Gastroesophageal sphincter (tissue), 4 donors: ENCODE data around the gene SAMD8. TPM values are rescaled to one million over a fixed set of nuclear protein-coding genes. Genes with fewer than 3 reads are reported as not detected.
"Not testable (repeated sequence)": the region's sequence is repeated elsewhere in the genome, so short reads cannot be mapped to it uniquely, and the experiment has no call there.

Experiments used
- ATAC-seq: fragments of 150-250 bp; one replicate; pipeline ENCODE4 v1.9.1; 2016; ENCODE audit warnings: mild to moderate bottlenecking, moderate library complexity
- H3K27ac ChIP-seq, 4 donors: fragments of 200-600 bp; sonication (generic) in 3 of 4; 1 replicate in 3 of 4; 2 replicates in 1 of 4; pipeline ENCODE4 v1.5.1; 2016 to 2019
- H3K27me3 ChIP-seq: fragments of 200-600 bp; sonication (generic); one replicate; pipeline ENCODE4 v1.5.1; 2019
- H3K36me3 ChIP-seq, 2 donors: fragments of 200-600 bp; sonication (generic); one replicate each; pipeline ENCODE4 v1.5.1; 2019; ENCODE audit warnings: control low read depth in 1 of 2
- H3K4me1 ChIP-seq, 3 donors: fragments of 200-600 bp; sonication (generic); 1 replicate in 2 of 3; 2 replicates in 1 of 3; pipeline ENCODE4 v1.5.1; 2016 to 2019; ENCODE audit warnings: control low read depth in 2 of 3
- H3K4me3 ChIP-seq, 2 donors: fragments of 200-600 bp; sonication (generic); one replicate each; pipeline ENCODE4 v1.5.1; 2019; ENCODE audit warnings: mild to moderate bottlenecking in 1 of 2, moderate library complexity in 1 of 2
- H3K9me3 ChIP-seq, 3 donors: fragments of 200-600 bp; sonication (generic); one replicate each; pipeline ENCODE4 v1.5.1; 2017 to 2019; ENCODE audit warnings: control low read depth in 2 of 3
- EP300 ChIP-seq: sonication (generic); formaldehyde crosslinking; IDR thresholded peaks from one replicate; pipeline ENCODE4 v1.6.1; 2017; ENCODE audit warnings: antibody characterized with exemption, mild to moderate bottlenecking
- POLR2A ChIP-seq, 2 donors: fragments of 450-650 bp; IDR thresholded peaks; one replicate each; pipeline ENCODE4 v1.6.1; 2017; ENCODE audit warnings: antibody characterized with exemption in 2 of 2, mild to moderate bottlenecking in 2 of 2, moderate library complexity in 1 of 2
- POLR2AphosphoS5 ChIP-seq: sonication (generic); formaldehyde crosslinking; IDR thresholded peaks from one replicate; pipeline ENCODE4 v1.6.1; 2017; ENCODE audit warnings: antibody characterized with exemption
- WGBS, 2 donors: methylation state at CpG; one replicate each; pipeline ENCODE4 v1.1.5; 2018; ENCODE audit warnings: low coverage in 1 of 2; 5-methylcytosine and 5-hydroxymethylcytosine counted together
- total RNA-seq, 4 donors: library from RNA; depleted of rRNA; stranded (reverse); fragments of >200 nt; gene quantifications; one replicate each; pipeline ENCODE4 v1.1.0, GENCODE V29; 2016
- TF ChIP-seq, protein P1 (sequence below), 4 experiments: fragments of 200-600 bp in 2 of 4; fragments of 450-650 bp in 2 of 4; sonication (generic) in 1 of 4; IDR thresholded peaks; one replicate each; pipeline ENCODE4 v1.5.1; 2017 to 2019; ENCODE audit warnings: antibody characterized with exemption in 4 of 4, mild to moderate bottlenecking in 2 of 4, moderate library complexity in 2 of 4

The SAMD8 gene
- total RNA-seq, 4 donors from 2014 or later = 23.2 to 33.8 (median 30.7) TPM

DNA sequence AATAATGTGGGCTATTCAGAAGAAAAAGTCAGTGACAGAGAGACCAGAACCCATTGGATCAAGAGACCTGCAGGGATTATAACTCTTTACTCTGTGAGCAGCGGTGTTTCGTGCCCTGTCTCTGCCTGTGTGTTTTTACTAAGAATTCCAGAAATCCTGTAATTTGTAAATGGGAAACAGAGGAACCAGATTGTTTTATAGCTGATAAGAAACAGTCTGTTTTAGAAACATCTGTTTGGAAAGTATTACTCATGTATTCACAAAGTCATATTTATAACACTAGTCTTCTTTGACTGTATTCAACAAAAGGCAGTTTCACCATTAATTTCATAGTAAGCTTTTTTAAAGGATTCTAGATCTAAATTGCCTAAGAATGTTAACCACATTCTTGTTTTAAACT is 69.1 kb downstream of the SAMD8 start:
- Histone ChIP-seq H3K27me3 (no peaks in the 10 kb centered on the region), H3K27ac (peak overlapping the region in 1 of 4 donors; percentile 13), H3K4me1 (peaks cover 0 to 19% (median 0%) of the 10 kb centered on the region in 3 donors), H3K4me3 (no peak overlapping the region), H3K9me3 (no peaks in the 10 kb centered on the region), H3K36me3 (peaks cover 0 to 47% of the 10 kb centered on the region in 2 donors)
- no peak for TF ChIP-seq POLR2AphosphoS5
- TF ChIP-seq, protein P1, sequence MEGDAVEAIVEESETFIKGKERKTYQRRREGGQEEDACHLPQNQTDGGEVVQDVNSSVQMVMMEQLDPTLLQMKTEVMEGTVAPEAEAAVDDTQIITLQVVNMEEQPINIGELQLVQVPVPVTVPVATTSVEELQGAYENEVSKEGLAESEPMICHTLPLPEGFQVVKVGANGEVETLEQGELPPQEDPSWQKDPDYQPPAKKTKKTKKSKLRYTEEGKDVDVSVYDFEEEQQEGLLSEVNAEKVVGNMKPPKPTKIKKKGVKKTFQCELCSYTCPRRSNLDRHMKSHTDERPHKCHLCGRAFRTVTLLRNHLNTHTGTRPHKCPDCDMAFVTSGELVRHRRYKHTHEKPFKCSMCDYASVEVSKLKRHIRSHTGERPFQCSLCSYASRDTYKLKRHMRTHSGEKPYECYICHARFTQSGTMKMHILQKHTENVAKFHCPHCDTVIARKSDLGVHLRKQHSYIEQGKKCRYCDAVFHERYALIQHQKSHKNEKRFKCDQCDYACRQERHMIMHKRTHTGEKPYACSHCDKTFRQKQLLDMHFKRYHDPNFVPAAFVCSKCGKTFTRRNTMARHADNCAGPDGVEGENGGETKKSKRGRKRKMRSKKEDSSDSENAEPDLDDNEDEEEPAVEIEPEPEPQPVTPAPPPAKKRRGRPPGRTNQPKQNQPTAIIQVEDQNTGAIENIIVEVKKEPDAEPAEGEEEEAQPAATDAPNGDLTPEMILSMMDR (IDR thresholded peaks at IDR 0.05) = no peak
- no peak for TF ChIP-seq EP300
- TF ChIP-seq POLR2A (IDR thresholded peaks at IDR 0.05) = no peak
- no peak for ATAC-seq
- WGBS, 2 donors = 25 to 71% methylated on average over 2 of the region's 2 CpGs

DNA sequence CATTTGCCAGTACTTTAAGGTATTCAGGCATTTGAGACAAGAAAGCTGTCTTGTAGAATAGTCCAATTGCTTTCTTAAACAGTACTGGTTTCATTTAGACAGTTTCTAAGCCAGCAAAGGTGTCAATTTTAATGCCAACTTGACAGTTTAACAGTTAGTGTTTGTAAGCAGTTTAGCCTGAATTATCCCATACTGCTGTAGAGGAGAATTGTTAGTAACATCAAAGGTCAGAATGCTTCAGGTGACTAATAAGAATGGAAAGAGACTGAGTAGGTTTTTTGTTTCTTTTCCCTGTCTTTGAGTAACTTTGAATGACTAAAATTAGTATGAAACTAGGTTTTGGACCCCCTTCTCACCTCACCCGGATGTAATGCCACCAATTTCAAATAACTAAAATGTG is 69.6 kb downstream of the SAMD8 start:
- H3K36me3 ChIP-seq = peaks cover 0 to 42% of the 10 kb centered on the region in 2 donors
- 50 to 60% methylated on average over 1 of the region's 1 CpG for WGBS, 2 donors
- no peaks in the 10 kb centered on the region for H3K27me3 ChIP-seq
- H3K4me1 ChIP-seq = peaks cover 0 to 19% (median 0%) of the 10 kb centered on the region in 3 donors
- TF ChIP-seq POLR2A (IDR thresholded peaks at IDR 0.05) (no peak), POLR2AphosphoS5 (no peak), EP300 (no peak)
- TF ChIP-seq, protein P1 (IDR thresholded peaks at IDR 0.05) = no peak
- no peak overlapping the region for H3K27ac ChIP-seq
- no peak for ATAC-seq
- H3K9me3 ChIP-seq = no peaks in the 10 kb centered on the region
- no peak overlapping the region for H3K4me3 ChIP-seq

DNA sequence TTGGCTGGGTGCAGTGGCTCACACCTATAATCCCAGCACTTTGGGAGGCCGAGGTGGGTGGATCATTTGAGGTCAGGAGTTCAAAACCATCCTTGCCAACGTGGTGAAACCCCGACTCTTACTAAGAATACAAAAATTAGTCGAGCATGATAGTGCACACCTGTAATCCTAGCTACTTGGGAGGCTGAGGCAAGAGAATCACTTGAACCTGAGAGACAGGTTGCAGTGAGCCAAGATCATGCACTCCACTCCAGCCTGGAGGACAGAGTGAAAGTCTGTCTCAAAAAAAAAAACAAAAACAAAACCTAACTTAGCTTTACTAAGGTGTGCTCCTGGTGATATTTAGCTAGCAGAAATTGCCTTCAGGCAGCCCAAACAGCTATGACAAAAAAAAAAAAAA is 74.9 kb downstream of the SAMD8 start:
- ATAC-seq = no peak
- Histone ChIP-seq H3K27ac (no peak overlapping the region), H3K27me3 (no peaks in the 10 kb centered on the region), H3K4me1 (peaks cover 0 to 26% (median 0%) of the 10 kb centered on the region in 3 donors), H3K36me3 (peaks cover 0 to 11% of the 10 kb centered on the region in 2 donors), H3K9me3 (no peaks in the 10 kb centered on the region), H3K4me3 (no peak overlapping the region)
- TF ChIP-seq EP300 (no peak), POLR2A (IDR thresholded peaks at IDR 0.05) (no peak), POLR2AphosphoS5 (no peak)
- TF ChIP-seq, protein P1 (IDR thresholded peaks at IDR 0.05) = no peak
- WGBS, 2 donors = 56% methylated on average over 3 of the region's 4 CpGs; no CpG with 5 or more reads in 1 of the 2 donors

DNA sequence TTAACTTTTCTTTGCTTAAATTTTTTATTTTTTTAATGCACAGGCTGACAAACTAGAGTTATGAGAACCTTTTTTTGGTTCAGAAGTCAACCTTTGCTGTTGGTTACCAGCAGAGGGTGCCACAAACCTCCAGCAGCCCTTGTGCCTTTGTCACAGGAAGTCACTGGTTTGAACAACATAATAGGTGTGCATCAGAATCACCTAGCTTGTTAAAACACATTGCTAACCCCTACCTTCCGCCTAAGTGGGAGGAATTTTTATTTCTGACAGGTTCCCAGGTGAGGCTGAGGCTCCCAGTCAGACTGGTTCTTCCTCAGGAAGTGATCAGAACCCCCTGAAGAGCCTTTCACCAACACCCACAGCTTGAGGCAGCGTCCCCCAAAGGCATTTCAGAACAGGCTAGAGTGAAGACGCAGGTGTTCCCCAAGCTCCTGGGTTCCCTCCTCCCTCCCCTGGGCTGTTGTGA is 76.5 kb downstream of the SAMD8 start:
- Histone ChIP-seq H3K9me3 (no peaks in the 10 kb centered on the region), H3K36me3 (peaks cover 0 to 3% of the 10 kb centered on the region in 2 donors), H3K4me3 (no peak overlapping the region), H3K27me3 (no peaks in the 10 kb centered on the region), H3K27ac (peak overlapping the region in 1 of 4 donors; percentile 6), H3K4me1 (peaks cover 0 to 40% (median 8%) of the 10 kb centered on the region in 3 donors)
- TF ChIP-seq POLR2AphosphoS5 (no peak), POLR2A (IDR thresholded peaks at IDR 0.05) (no peak)
- TF ChIP-seq, protein P1 (IDR thresholded peaks at IDR 0.05) = peak; percentile 49 to 79 (median 72)
- no peak for ATAC-seq
- WGBS, 2 donors = 89% methylated on average over 3 of the region's 3 CpGs; no CpG with 5 or more reads in 1 of the 2 donors

DNA sequence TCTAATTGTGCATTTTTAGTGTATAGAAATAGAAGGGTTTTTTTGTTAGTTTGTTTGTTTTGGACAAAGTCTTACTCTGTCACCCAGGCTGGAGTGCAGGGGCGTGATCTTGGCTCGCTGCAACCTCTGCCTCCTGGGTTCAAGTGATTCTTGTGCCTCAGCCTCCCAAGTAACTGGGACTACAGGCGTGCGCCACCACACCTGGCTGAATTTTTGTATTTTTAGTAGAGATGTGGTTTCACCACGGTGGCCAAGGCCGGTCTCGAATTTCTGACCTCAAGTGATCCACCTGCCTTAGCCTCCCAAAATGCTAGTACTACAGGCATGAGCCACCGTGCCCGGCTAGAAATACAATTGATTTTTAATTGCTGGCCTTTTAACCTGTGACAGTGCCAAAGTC is 77.1 kb downstream of the SAMD8 start:
- peak overlapping the region in 1 of 4 donors; percentile 6 for H3K27ac ChIP-seq
- ATAC-seq = not testable (repeated sequence)

More for the DNA sequence above, 77.1 kb downstream of the SAMD8 start:
- H3K27me3 ChIP-seq, H3K36me3 ChIP-seq, H3K9me3 ChIP-seq, H3K4me3 ChIP-seq: not testable (repeated sequence)
- WGBS, 2 donors = 89 to 93% methylated on average over 7 to 8 of the region's 9 CpGs
- H3K4me1 ChIP-seq = peaks cover 0 to 41% (median 8%) of the 10 kb centered on the region in 3 donors
